Mesenchymal stem cell (in vitro differentiated cells and primary cell): ENCODE measurements around the gene IL18.
A peak's percentile ranks its signal among the peaks of the same experiment; 100 is the strongest.
"Not testable (repeated sequence)": the region's sequence is repeated elsewhere in the genome, so short reads cannot be mapped to it uniquely, and the experiment has no call there.

ENCODE experiments used
- DNase-seq: peaks from one replicate; pipeline ENCODE4 v3.0.0-alpha.2; 2013
- H2AFZ ChIP-seq: one replicate; pipeline ENCODE4 v1.6.1; 2013; ENCODE audit warnings: low read depth, mild to moderate bottlenecking, control low read depth, inconsistent platforms, low read length, moderate library complexity
- H2AK5ac ChIP-seq: 2 replicates; pipeline ENCODE4 v1.6.1; 2013; ENCODE audit warnings: low read length, moderate library complexity, mild to moderate bottlenecking, inconsistent platforms; ENCODE audit not compliant: severe bottlenecking
- H2BK120ac ChIP-seq: one replicate; pipeline ENCODE4 v1.6.1; 2013; ENCODE audit warnings: low read depth, mild to moderate bottlenecking, inconsistent platforms, low read length, moderate library complexity
- H2BK12ac ChIP-seq, 2 experiments: one replicate each; pipeline ENCODE4 v1.6.1; 2013; ENCODE audit warnings: inconsistent platforms in 2 of 2, low read length in 2 of 2, mild to moderate bottlenecking in 2 of 2, moderate library complexity in 2 of 2, control low read depth in 1 of 2
- H2BK15ac ChIP-seq: one replicate; pipeline ENCODE4 v1.6.1; 2013; ENCODE audit warnings: mild to moderate bottlenecking, low read depth, inconsistent platforms; ENCODE audit not compliant: poor library complexity, severe bottlenecking
- H2BK5ac ChIP-seq: 2 replicates; pipeline ENCODE4 v1.6.1; 2013; ENCODE audit warnings: low read depth, mild to moderate bottlenecking, low read length, control low read depth, inconsistent platforms; ENCODE audit not compliant: poor library complexity, severe bottlenecking
- H3K14ac ChIP-seq, 2 experiments: one replicate each; pipeline ENCODE4 v1.6.1; 2013; ENCODE audit warnings: inconsistent platforms in 2 of 2, low read length in 2 of 2, control low read depth in 1 of 2, mild to moderate bottlenecking in 1 of 2, moderate library complexity in 1 of 2
- H3K18ac ChIP-seq, 2 experiments: one replicate each; pipeline ENCODE4 v1.6.1; 2013; ENCODE audit warnings: inconsistent platforms in 2 of 2, low read length in 2 of 2, control low read depth in 1 of 2, low read depth in 1 of 2, mild to moderate bottlenecking in 1 of 2
- H3K23ac ChIP-seq, 2 experiments: one replicate each; pipeline ENCODE4 v1.6.1; 2013; ENCODE audit warnings: inconsistent platforms in 2 of 2, low read length in 2 of 2, mild to moderate bottlenecking in 2 of 2, moderate library complexity in 2 of 2, control low read depth in 1 of 2
- H3K27ac ChIP-seq: 2 replicates; pipeline ENCODE4 v1.5.1; 2013; ENCODE audit warnings: mild to moderate bottlenecking, moderate library complexity, low read length, control low read depth, inconsistent platforms; ENCODE audit not compliant: poor library complexity, severe bottlenecking
- H3K27me3 ChIP-seq, 2 experiments: 2 replicates each; pipeline versions ENCODE4 v1.6.1 to v1.7.0; 2013; ENCODE audit warnings: low read length in 2 of 2, mild to moderate bottlenecking in 2 of 2, moderate library complexity in 2 of 2, control low read depth in 1 of 2, inconsistent platforms in 1 of 2; ENCODE audit not compliant: control insufficient read depth in 1 of 2, insufficient read depth in 1 of 2
- H3K36me3 ChIP-seq, 2 experiments: 2 replicates each; pipeline versions ENCODE4 v1.6.1 to v1.7.0; 2013; ENCODE audit warnings: low read length in 2 of 2, control low read depth in 1 of 2, inconsistent platforms in 1 of 2, low read depth in 1 of 2, mild to moderate bottlenecking in 1 of 2; ENCODE audit not compliant: insufficient read depth in 2 of 2, control insufficient read depth in 1 of 2
- H3K4ac ChIP-seq, 2 experiments: one replicate each; pipeline ENCODE4 v1.6.1; 2013; ENCODE audit warnings: inconsistent platforms in 2 of 2, low read length in 2 of 2, mild to moderate bottlenecking in 2 of 2, moderate library complexity in 2 of 2, control low read depth in 1 of 2, low read depth in 1 of 2
- H3K4me1 ChIP-seq: 2 replicates; pipeline ENCODE4 v1.6.1; 2013; ENCODE audit warnings: low read depth, low read length, control low read depth; ENCODE audit not compliant: control insufficient read depth, insufficient read depth
- H3K4me2 ChIP-seq: 2 replicates; pipeline ENCODE4 v1.6.1; 2013; ENCODE audit warnings: low read length, mild to moderate bottlenecking, inconsistent platforms; ENCODE audit not compliant: poor library complexity, severe bottlenecking
- H3K4me3 ChIP-seq, 2 experiments: 2 replicates each; pipeline versions ENCODE4 v1.5.1 to v1.7.0; 2013; ENCODE audit warnings: low read length in 2 of 2, mild to moderate bottlenecking in 2 of 2, control low read depth in 1 of 2, low read depth in 1 of 2; ENCODE audit not compliant: insufficient read depth in 1 of 2
- H3K79me1 ChIP-seq: replicated peaks from 2 replicates; pipeline ENCODE4 v1.6.1; 2013; ENCODE audit warnings: mild to moderate bottlenecking, control low read depth, low read length, inconsistent platforms; ENCODE audit not compliant: poor library complexity, severe bottlenecking
- H3K9ac ChIP-seq: 2 replicates; pipeline ENCODE4 v1.7.0; 2013; ENCODE audit warnings: mild to moderate bottlenecking, low read length, moderate library complexity
- H3K9me3 ChIP-seq: 2 replicates; pipeline ENCODE4 v1.7.0; 2013; ENCODE audit warnings: mild to moderate bottlenecking, low read length; ENCODE audit not compliant: control insufficient read depth
- H4K8ac ChIP-seq: one replicate; pipeline ENCODE4 v1.6.1; 2013; ENCODE audit warnings: inconsistent platforms, mild to moderate bottlenecking, low read length, moderate library complexity
- H4K91ac ChIP-seq: one replicate; pipeline ENCODE4 v1.6.1; 2013; ENCODE audit warnings: mild to moderate bottlenecking, low read length, inconsistent platforms
- WGBS: methylation state at CpG from one replicate; pipeline ENCODE4 v1.1.7; 2013; ENCODE audit warnings: mixed read lengths; 5-methylcytosine and 5-hydroxymethylcytosine counted together

IL18 gene

GRCh38 chr11:112196519-112197087 is 32.7 kb upstream of the IL18 start:
- Histone ChIP-seq H3K79me1 (no peaks in the 10 kb centered on the region), H3K4me2 (no peak overlapping the region), H2AFZ (no peak overlapping the region), H3K27me3 (no peaks in the 10 kb centered on the region), H3K36me3 (no peaks in the 10 kb centered on the region), H4K8ac (no peak overlapping the region), H2BK15ac (no peak overlapping the region), H3K18ac (no peak overlapping the region), H3K27ac (no peak overlapping the region), H3K9me3 (no peaks in the 10 kb centered on the region), H3K9ac (no peak overlapping the region), H4K91ac (no peak overlapping the region), H2BK120ac (no peak overlapping the region), H3K14ac (no peak overlapping the region), H2AK5ac (no peak overlapping the region), H2BK5ac (no peak overlapping the region), H2BK12ac (no peak overlapping the region), H3K4ac (no peak overlapping the region), H3K23ac (no peak overlapping the region), H3K4me3 (no peak overlapping the region), H3K4me1 (peaks cover 2% of the 10 kb centered on the region)
- 95% methylated on average over 2 of the region's 2 CpGs for WGBS
- DNase-seq = no peak

- no CpG with 5 or more reads among the region's 2 CpGs for WGBS
- Histone ChIP-seq H3K23ac (no peak overlapping the region), H3K9me3 (no peaks in the 10 kb centered on the region), H3K14ac (no peak overlapping the region), H2BK120ac (no peak overlapping the region), H2AK5ac (no peak overlapping the region), H2AFZ (no peak overlapping the region), H3K18ac (peak overlapping the region in 1 of 2 experiments; percentile 54), H2BK12ac (no peak overlapping the region), H3K9ac (no peak overlapping the region), H4K8ac (no peak overlapping the region), H3K36me3 (no peaks in the 10 kb centered on the region), H3K4me1 (peaks cover 2% of the 10 kb centered on the region), H2BK15ac (no peak overlapping the region), H3K79me1 (no peaks in the 10 kb centered on the region), H3K27me3 (no peaks in the 10 kb centered on the region), H3K4me2 (no peak overlapping the region), H3K27ac (no peak overlapping the region), H4K91ac (no peak overlapping the region), H2BK5ac (no peak overlapping the region), H3K4ac (no peak overlapping the region), H3K4me3 (no peak overlapping the region)
- DNase-seq = peak; percentile 24
Measured at GRCh38 chr11:112195951-112196351, 32.1 kb upstream of the IL18 start.

DNA sequence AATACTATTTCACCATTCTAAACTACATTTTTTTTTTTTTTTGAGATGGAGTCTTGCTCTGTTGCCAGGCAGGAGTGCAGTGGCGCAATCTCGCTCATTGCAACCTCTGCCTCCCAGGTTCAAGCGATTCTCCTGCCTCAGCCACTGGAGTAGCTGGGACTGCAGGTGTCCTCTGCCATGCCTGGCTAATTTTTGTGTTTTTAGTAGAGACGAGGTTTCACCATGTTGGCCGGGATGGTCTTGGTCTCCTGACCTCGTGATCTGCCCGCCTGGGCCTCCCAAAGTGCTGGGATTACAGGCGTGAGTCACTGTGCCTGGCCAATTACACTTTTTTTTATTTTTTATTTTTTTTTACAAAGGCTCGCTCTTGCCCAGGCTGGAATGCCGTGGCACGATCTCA is 31.2 kb upstream of the IL18 start:
- H2BK15ac ChIP-seq = peak overlapping the region; percentile 28

DNA sequence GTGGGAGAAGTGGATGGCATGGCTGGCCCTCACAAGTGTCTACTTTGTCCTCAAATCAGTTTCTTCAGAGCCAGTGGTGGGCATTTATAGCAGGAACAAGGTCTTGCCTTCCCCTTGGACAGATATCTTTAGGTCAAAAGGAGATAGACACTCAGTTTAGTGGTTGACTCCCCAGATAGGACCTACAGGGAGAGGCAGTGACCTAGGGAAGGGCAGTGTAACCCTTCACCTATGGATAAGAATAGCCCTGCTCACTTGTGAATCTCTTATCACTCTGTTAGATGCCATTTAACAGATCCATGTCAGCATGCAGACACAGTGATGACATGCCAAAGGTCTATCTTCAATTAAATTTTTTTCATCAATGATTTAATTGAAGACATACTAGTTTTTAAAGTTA is 22.4 kb upstream of the IL18 start:
- peak overlapping the region; percentile 59 for H4K91ac ChIP-seq
- DNase-seq = no peak
- H2AFZ ChIP-seq = no peak overlapping the region
- no peaks in the 10 kb centered on the region for H3K9me3 ChIP-seq
- H2AK5ac ChIP-seq = no peak overlapping the region
- no peak overlapping the region for H3K4me3 ChIP-seq
- H3K18ac ChIP-seq = no peak overlapping the region
- H3K27me3 ChIP-seq = peaks cover 0 to 6% of the 10 kb centered on the region in 2 experiments
- H4K8ac ChIP-seq = no peak overlapping the region
- H3K27ac ChIP-seq = no peak overlapping the region
- H3K79me1 ChIP-seq = no peaks in the 10 kb centered on the region
- no peak overlapping the region for H2BK5ac ChIP-seq
- H2BK15ac ChIP-seq = no peak overlapping the region
- no peaks in the 10 kb centered on the region for H3K4me1 ChIP-seq
- H3K36me3 ChIP-seq = no peaks in the 10 kb centered on the region
- no peak overlapping the region for H3K4me2 ChIP-seq
- H2BK12ac ChIP-seq = peak overlapping the region in 1 of 2 experiments; percentile 18
- H3K23ac ChIP-seq = no peak overlapping the region
- H3K14ac ChIP-seq = no peak overlapping the region
- no peak overlapping the region for H3K4ac ChIP-seq
- no peak overlapping the region for H2BK120ac ChIP-seq
- no peak overlapping the region for H3K9ac ChIP-seq

More for the DNA sequence above, 31.2 kb upstream of the IL18 start:
- not testable (repeated sequence) for H3K23ac ChIP-seq, H3K27me3 ChIP-seq, H3K4me1 ChIP-seq, H4K8ac ChIP-seq, DNase-seq, H3K4ac ChIP-seq, H3K27ac ChIP-seq, H2AK5ac ChIP-seq, H3K79me1 ChIP-seq, H3K36me3 ChIP-seq, H3K14ac ChIP-seq, H3K4me2 ChIP-seq, H3K4me3 ChIP-seq, H3K9ac ChIP-seq, H3K18ac ChIP-seq, H2AFZ ChIP-seq, H2BK120ac ChIP-seq, H2BK12ac ChIP-seq, H2BK5ac ChIP-seq, H3K9me3 ChIP-seq, H4K91ac ChIP-seq
- WGBS = 86% methylated on average over 11 of the region's 11 CpGs
